Brain microvascular endothelial cell (primary cell): ENCODE measurements around the gene REXO1.

ENCODE experiments used
- DNase-seq: peaks from one replicate; pipeline ENCODE4 v3.0.0-alpha.2; 2020
- H3K27ac ChIP-seq: fragments of 250-450 bp; sonication (Bioruptor Pico); 2 replicates; pipeline ENCODE4 v1.5.1; 2020; ENCODE audit warnings: mild to moderate bottlenecking, moderate library complexity
- H3K27me3 ChIP-seq: fragments of 250-450 bp; sonication (Bioruptor Pico); replicated peaks from 2 replicates; pipeline ENCODE4 v1.5.1; 2020; ENCODE audit warnings: mild to moderate bottlenecking
- H3K36me3 ChIP-seq: fragments of 250-450 bp; sonication (Bioruptor Pico); replicated peaks from 2 replicates; pipeline ENCODE4 v1.5.1; 2020; ENCODE audit warnings: mild to moderate bottlenecking
- H3K4me3 ChIP-seq: 2 replicates; pipeline ENCODE4 v1.5.1; 2011; ENCODE audit warnings: low read depth, mild to moderate bottlenecking, control low read depth, low read length, moderate library complexity
- CTCF ChIP-seq: IDR thresholded peaks from 2 replicates; pipeline ENCODE4 v1.5.1; 2011; ENCODE audit warnings: low read depth, mild to moderate bottlenecking, moderate library complexity, low read length, control low read depth, inconsistent platforms; ENCODE audit errors: missing control alignments
- in situ Hi-C: cut with HindIII; loops from 2 replicates; pipeline ENCODE4 v1.10.0; 2017; ENCODE audit warnings: low sequenced_read_pairs, low pct_ligation_motif_present

The REXO1 gene

GRCh38 chr19:1856698-1857603 lies 8.7 kb upstream of the REXO1 start:
- in situ Hi-C loops, result no loop called here
- peak; percentile 60 for DNase-seq
- H3K27me3 ChIP-seq, result no peaks in the 10 kb centered on the region
- H3K27ac ChIP-seq, result peak overlapping the region; percentile 31
- H3K4me3 ChIP-seq, result peak overlapping the region; percentile 52
- no peak for TF ChIP-seq CTCF
- peaks cover 3% of the 10 kb centered on the region for H3K36me3 ChIP-seq

GRCh38 chr19:1856345-1856697 lies 8.0 kb upstream of the REXO1 start:
- Histone ChIP-seq H3K36me3 (peaks cover 3% of the 10 kb centered on the region), H3K27me3 (no peaks in the 10 kb centered on the region), H3K4me3 (peak overlapping the region; percentile 32), H3K27ac (peak overlapping the region; percentile 19)
- no peak for DNase-seq
- TF ChIP-seq CTCF, result no peak
- in situ Hi-C loops, result no loop called here

GRCh38 chr19:1855828-1856255 lies 7.6 kb upstream of the REXO1 start:
- DNase-seq, result no peak
- Histone ChIP-seq H3K27ac (peak overlapping the region; percentile 52), H3K27me3 (no peaks in the 10 kb centered on the region), H3K36me3 (peaks cover 5% of the 10 kb centered on the region), H3K4me3 (peak overlapping the region; percentile 39)
- in situ Hi-C loops, result no loop called here
- no peak for TF ChIP-seq CTCF

GRCh38 chr19:1855040-1855827 lies 7.0 kb upstream of the REXO1 start:
- peak; percentile 81 for DNase-seq
- peak overlapping the region; percentile 52 for H3K27ac ChIP-seq
- TF ChIP-seq CTCF, result no peak
- in situ Hi-C loops, result no loop called here
- peaks cover 6% of the 10 kb centered on the region for H3K36me3 ChIP-seq
- peak overlapping the region; percentile 39 for H3K4me3 ChIP-seq
- H3K27me3 ChIP-seq, result no peaks in the 10 kb centered on the region

GRCh38 chr19:1854542-1855039 lies 6.3 kb upstream of the REXO1 start:
- in situ Hi-C loops, result no loop called here
- peak; percentile 41 for DNase-seq
- peak overlapping the region; percentile 25 for H3K27ac ChIP-seq
- no peaks in the 10 kb centered on the region for H3K27me3 ChIP-seq
- no peak overlapping the region for H3K4me3 ChIP-seq
- no peak for TF ChIP-seq CTCF
- peaks cover 6% of the 10 kb centered on the region for H3K36me3 ChIP-seq
